ENCODE measurements around the gene EFCAB12. TPM values are rescaled to one million over a fixed set of nuclear protein-coding genes. Genes with fewer than 3 reads are reported as not detected.
"Not testable (repeated sequence)": the region's sequence is repeated elsewhere in the genome, so short reads cannot be mapped to it uniquely, and the experiment has no call there.

The EFCAB12 gene
- total and polyA plus RNA-seq, 2 of the 8 experiments (the other 6 are each of a cell fraction or from before 2014, with no cell fraction given): 0.60 to 0.99 TPM

GRCh38 chr3:129384103-129384502, 44.3 kb downstream of the EFCAB12 start:
- ChIA-PET CTCF (ENCODE audit: partially characterized antibody) (interaction anchor here (0.8 to 5.1 kb wide), 24 partner anchors 11 to 558 kb away, joined by 3 to 58 read pairs (median 6); a partner anchor contains a TSS), POLR2A (ENCODE audit: partially characterized antibody) (interaction anchor here (1.0 to 2.3 kb wide), 6 partner anchors 11 to 68 kb away, joined by 3 to 9 read pairs (median 5); partner anchors contain the start of gene EFCAB12)
- H2BK20ac ChIP-seq (ENCODE audit: low read length); H2BK120ac ChIP-seq (replicated peaks; ENCODE audit: low read depth, low read length); H2BK15ac ChIP-seq (ENCODE audit: low read length); H3K4me2 ChIP-seq (ENCODE audit: insufficient read depth in 1 of 2, low read depth in 2 of 2, low read length in 2 of 2); H3K56ac ChIP-seq (replicated peaks; ENCODE audit: insufficient read length, low read depth, low read length); H3K4me3 ChIP-seq (ENCODE audit: extremely low read depth in 1 of 4, insufficient read depth in 2 of 4, low read depth in 3 of 4, low read length in 4 of 4); H4K20me1 ChIP-seq (replicated peaks in 1 of 2; ENCODE audit: control insufficient read depth in 1 of 2, insufficient read depth in 2 of 2, low read length in 2 of 2); FAIRE-seq; H3K4me1 ChIP-seq (replicated peaks in 1 of 4; ENCODE audit: control insufficient read depth in 3 of 4, insufficient read depth in 4 of 4, low read length in 3 of 4); H2BK12ac ChIP-seq (ENCODE audit: low read depth, low read length); H3K9me3 ChIP-seq (ENCODE audit: insufficient read depth in 2 of 2, low read depth in 1 of 2, low read length in 1 of 2); H2BK5ac ChIP-seq (ENCODE audit: low read depth, low read length); H3K18ac ChIP-seq (ENCODE audit: extremely low read depth, low read length); H3K36me3 ChIP-seq (ENCODE audit: control insufficient read depth in 2 of 4, insufficient read depth in 4 of 4, low read length in 3 of 4); H3K27me3 ChIP-seq (replicated peaks in 1 of 4; ENCODE audit: control insufficient read depth in 3 of 4, extremely low read depth in 1 of 4, insufficient read depth in 3 of 4, low read length in 3 of 4); H4K5ac ChIP-seq (ENCODE audit: insufficient read length, low read depth, low read length); H2AFZ ChIP-seq (ENCODE audit: low read length); H3K4ac ChIP-seq (replicated peaks; ENCODE audit: insufficient read length, low read depth, low read length); DNase-seq (ENCODE audit: low read depth in 1 of 2, low spot score in 2 of 2); H3K79me2 ChIP-seq (ENCODE audit: control insufficient read depth in 1 of 2, insufficient read depth in 2 of 2, low read length in 2 of 2); H3K27ac ChIP-seq (ENCODE audit: low read depth, low read length); H3K9ac ChIP-seq (replicated peaks in 1 of 4; ENCODE audit: extremely low read depth in 1 of 4, low read depth in 3 of 4, low read length in 3 of 4); H4K91ac ChIP-seq (replicated peaks; ENCODE audit: insufficient read length, low read length); H4K8ac ChIP-seq (ENCODE audit: extremely low read depth, insufficient read depth, low read length); H3K79me1 ChIP-seq (ENCODE audit: low read depth, low read length); H2AK5ac ChIP-seq (ENCODE audit: low read depth, low read length); H3K23ac ChIP-seq (ENCODE audit: insufficient read length); H3K14ac ChIP-seq (ENCODE audit: insufficient read length); H3K23me2 ChIP-seq (ENCODE audit: low read depth, low read length): not testable (repeated sequence)
- WGBS, 2 experiments (ENCODE audit: extremely low coverage in 1 of 2, insufficient coverage in 1 of 2, insufficient read length in 1 of 2, insufficient replicate concordance in 2 of 2, low coverage in 1 of 2, low lambda C conversion rate in 2 of 2, missing lambda C conversion rate in 1 of 2): 80% methylated on average over 5 of the region's 5 CpGs; no CpG with 5 or more reads in 1 of the 2 experiments

Measured in H1 (cell line).